Lung (tissue), 12 donors: ENCODE measurements around the gene BABAM2. TPM values are rescaled to one million over a fixed set of nuclear protein-coding genes. Genes with fewer than 3 reads are reported as not detected.

ENCODE experiments used
- ATAC-seq: fragments of 200-7000 bp; cut with Tn5 transposase; one replicate; pipeline ENCODE4 v1.9.1; 2020; ENCODE audit warnings: moderate number of reproducible peaks; ENCODE audit not compliant: insufficient read depth, low FRiP score
- DNase-seq, 3 donors: peaks; one replicate each; pipeline ENCODE4 v3.0.0-alpha.2; 2013 to 2017
- H3K27ac ChIP-seq, 2 donors: one replicate each; pipeline ENCODE4 v1.5.1; 2013; ENCODE audit warnings: mild to moderate bottlenecking in 2 of 2, moderate library complexity in 2 of 2, control low read depth in 1 of 2, inconsistent platforms in 1 of 2, low read depth in 1 of 2, low read length in 1 of 2
- H3K27me3 ChIP-seq, 3 donors: one replicate each; pipeline ENCODE4 v1.5.1; 2013; ENCODE audit warnings: low read length in 2 of 3; ENCODE audit not compliant: control insufficient read depth in 3 of 3, insufficient read depth in 3 of 3
- H3K36me3 ChIP-seq, 4 donors: one replicate each; pipeline ENCODE4 v1.5.1; 2013; ENCODE audit warnings: low read length in 4 of 4, mild to moderate bottlenecking in 1 of 4, moderate library complexity in 1 of 4; ENCODE audit not compliant: control insufficient read depth in 4 of 4, insufficient read depth in 4 of 4
- H3K4me1 ChIP-seq, 5 donors: one replicate each; pipeline ENCODE4 v1.5.1; 2013; ENCODE audit warnings: low read length in 5 of 5, mild to moderate bottlenecking in 2 of 5, moderate library complexity in 1 of 5; ENCODE audit not compliant: control insufficient read depth in 5 of 5, insufficient read depth in 5 of 5
- H3K4me3 ChIP-seq: one replicate; pipeline ENCODE4 v1.5.1; 2013; ENCODE audit warnings: mild to moderate bottlenecking, control low read depth, moderate library complexity
- H3K9ac ChIP-seq, 2 donors: one replicate each; pipeline ENCODE4 v1.5.1; 2013; ENCODE audit warnings: low read length in 2 of 2, control low read depth in 1 of 2; ENCODE audit not compliant: insufficient read depth in 1 of 2
- H3K9me3 ChIP-seq, 4 donors: one replicate each; pipeline ENCODE4 v1.5.1; 2013; ENCODE audit warnings: low read length in 3 of 4, mild to moderate bottlenecking in 1 of 4, moderate library complexity in 1 of 4; ENCODE audit not compliant: control insufficient read depth in 4 of 4, insufficient read depth in 3 of 4
- CTCF ChIP-seq: IDR thresholded peaks from 2 replicates; pipeline ENCODE4 v1.5.1; 2012; ENCODE audit warnings: mild to moderate bottlenecking; ENCODE audit errors: control extremely low read depth, extremely low read depth
- WGBS, 2 donors: extraction: QIAGEN DNeasy Blood & Tissue Kit; methylation state at CpG; one replicate each; pipeline ENCODE4 v1.1.7; 2013; 5-methylcytosine and 5-hydroxymethylcytosine counted together
- polyA plus RNA-seq, 2 donors: library from polyadenylated mRNA; stranded (reverse); fragments of 200-250 nt; gene quantifications; one replicate each; pipeline ENCODE4 v1.2.1, GENCODE V29; 2013
- total RNA-seq, 2 donors: library from RNA; depleted of rRNA in 1 of 2; stranded (reverse); fragments of >200 nt in 1 of 2; gene quantifications; one replicate each; pipeline ENCODE4 v1.2.1, GENCODE V29; 2014 to 2021
- donor health status: control.
- donor health status: control.
- donor health status: Bipolar disorder and iron deficiency.
- donor health status: healthy.
- donor health status: DM: yes; HTN: yes; CAD: no.

Gene BABAM2
- total and polyA plus RNA-seq, 4 donors: 19.0 to 43.3 (median 33.7) TPM

- Histone ChIP-seq H3K27ac (no peak overlapping the region), H3K27me3 (no peaks in the 10 kb centered on the region), H3K4me3 (no peak overlapping the region), H3K36me3 (peaks cover 0 to 6% (median 2%) of the 10 kb centered on the region in 4 donors), H3K9me3 (peaks cover 0 to 2% (median 0%) of the 10 kb centered on the region in 4 donors), H3K9ac (no peak overlapping the region), H3K4me1 (peaks cover 0 to 9% (median 0%) of the 10 kb centered on the region in 5 donors)
- 79 to 86% methylated on average over 2 of the region's 2 CpGs for WGBS, 2 donors
- DNase-seq (no peak), ATAC-seq (no peak)
- no peak for TF ChIP-seq CTCF
Measured at GRCh38 chr2:28310107-28310506, 419.6 kb downstream of the BABAM2 start.

GRCh38 chr2:28311660-28312249 lies 421.2 kb downstream of the BABAM2 start:
- TF ChIP-seq CTCF: no peak
- Histone ChIP-seq H3K36me3 (peaks cover 0 to 6% (median 2%) of the 10 kb centered on the region in 4 donors), H3K27ac (peak overlapping the region in 1 of 2 donors; percentile 28), H3K27me3 (no peaks in the 10 kb centered on the region), H3K9ac (no peak overlapping the region), H3K9me3 (no peaks in the 10 kb centered on the region), H3K4me3 (no peak overlapping the region), H3K4me1 (peaks cover 0 to 9% (median 0%) of the 10 kb centered on the region in 5 donors)
- 81 to 87% methylated on average over 7 of the region's 7 CpGs for WGBS, 2 donors
- ATAC-seq (no peak), DNase-seq (no peak)

GRCh38 chr2:28312307-28313219 lies 422.0 kb downstream of the BABAM2 start:
- ATAC-seq (no peak), DNase-seq (no peak)
- no peaks in the 10 kb centered on the region for H3K27me3 ChIP-seq
- peaks cover 0 to 6% (median 2%) of the 10 kb centered on the region in 4 donors for H3K36me3 ChIP-seq
- H3K9me3 ChIP-seq: no peaks in the 10 kb centered on the region
- TF ChIP-seq CTCF: no peak
- 93% methylated on average over 6 of the region's 6 CpGs for WGBS, 2 donors
- H3K27ac ChIP-seq: peak overlapping the region in 1 of 2 donors; percentile 28
- H3K4me3 ChIP-seq: no peak overlapping the region
- peaks cover 0 to 9% (median 0%) of the 10 kb centered on the region in 5 donors for H3K4me1 ChIP-seq
- no peak overlapping the region for H3K9ac ChIP-seq
